SK-N-SH (cell line): ENCODE data around the gene RPIA. TPM values are rescaled to one million over a fixed set of nuclear protein-coding genes. Genes with fewer than 3 reads are reported as not detected.

ENCODE experiments used
- CTCF ChIA-PET: fragments of 300-600, 350-600 bp; formaldehyde crosslinking; extraction: SDS; loops from one replicate; lab custom pipeline; 2021; lab: Yijun Ruan, JAX
- POLR2A ChIA-PET: fragments of 350-600 bp; sonication (Branson Sonifier 250); formaldehyde crosslinking; extraction: SDS; loops from one replicate; lab custom pipeline; 2020; ENCODE audit warnings: antibody characterized with exemption, inconsistent platforms; lab: Yijun Ruan, JAX
- DNase-seq: peaks from one replicate; pipeline ENCODE4 v3.0.0; 2012
- H2AFZ ChIP-seq: fragments of 200-600 bp; sonication (generic); 2 replicates; pipeline ENCODE4 v1.8.1; 2016; ENCODE audit warnings: antibody characterized with exemption, mild to moderate bottlenecking, low read depth
- H3F3A ChIP-seq: fragments of 200-600 bp; sonication (generic); replicated peaks from 2 replicates; pipeline ENCODE3; 2016; ENCODE audit warnings: antibody characterized with exemption, mild to moderate bottlenecking; ENCODE audit not compliant: insufficient read depth
- H3K27ac ChIP-seq, 2 experiments: fragments of 200-500 bp in 1 of 2; fragments of 200-600 bp in 1 of 2; sonication (Bioruptor generic) in 1 of 2; sonication (generic), shearing (Covaris generic) in 1 of 2; 2 replicates each; pipeline versions ENCODE4 v1.5.1 to v1.6.1; 2014 to 2016; ENCODE audit warnings: low read depth in 2 of 2, inconsistent platforms in 1 of 2, low read length in 1 of 2, mild to moderate bottlenecking in 1 of 2, mixed read lengths in 1 of 2
- H3K27me3 ChIP-seq: fragments of 200-600 bp; sonication (generic), shearing (Covaris generic); 2 replicates; pipeline ENCODE4 v1.6.1; 2016; ENCODE audit warnings: mixed run types; ENCODE audit not compliant: insufficient read depth
- H3K36me3 ChIP-seq, 2 experiments: fragments of 200-500 bp in 1 of 2; fragments of 200-600 bp in 1 of 2; sonication (Bioruptor generic) in 1 of 2; sonication (generic) in 1 of 2; replicated peaks in 1 of 2; 2 replicates each; pipeline versions ENCODE3 to v1.5.1; 2014 to 2016; ENCODE audit warnings: low read length in 1 of 2, mild to moderate bottlenecking in 1 of 2; ENCODE audit not compliant: insufficient read depth in 2 of 2, control insufficient read depth in 1 of 2
- H3K4me1 ChIP-seq, 2 experiments: fragments of 200-500 bp in 1 of 2; fragments of 200-600 bp in 1 of 2; sonication (Bioruptor generic) in 1 of 2; sonication (generic), shearing (Covaris generic) in 1 of 2; 2 replicates each; pipeline versions ENCODE4 v1.5.1 to v1.6.1; 2014 to 2016; ENCODE audit warnings: low read depth in 1 of 2, low read length in 1 of 2, mixed run types in 1 of 2; ENCODE audit not compliant: insufficient read depth in 2 of 2, control insufficient read depth in 1 of 2
- H3K4me2 ChIP-seq: fragments of 200-600 bp; sonication (generic), shearing (Covaris generic); 2 replicates; pipeline ENCODE4 v1.6.1; 2017; ENCODE audit warnings: mixed run types
- H3K4me3 ChIP-seq, 2 experiments: fragments of 200-500 bp in 1 of 2; fragments of 200-600 bp in 1 of 2; sonication (Bioruptor generic) in 1 of 2; sonication (generic), shearing (Covaris generic) in 1 of 2; 2 replicates each; pipeline versions ENCODE4 v1.5.1 to v1.8.1; 2014 to 2016; ENCODE audit warnings: low read depth in 2 of 2, inconsistent platforms in 1 of 2, low read length in 1 of 2, mild to moderate bottlenecking in 1 of 2, mixed read lengths in 1 of 2, moderate library complexity in 1 of 2
- H3K79me2 ChIP-seq: fragments of 200-600 bp; sonication (generic); 2 replicates; pipeline ENCODE4 v1.8.1; 2017; ENCODE audit warnings: mild to moderate bottlenecking; ENCODE audit not compliant: insufficient read depth
- H3K9ac ChIP-seq: fragments of 200-600 bp; sonication (generic); 2 replicates; pipeline ENCODE4 v1.6.1; 2017; ENCODE audit warnings: mixed run types
- H3K9me2 ChIP-seq: fragments of 200-600 bp; sonication (generic); 2 replicates; pipeline ENCODE4 v1.6.1; 2017; ENCODE audit warnings: mixed run types
- H3K9me3 ChIP-seq: fragments of 200-600 bp; sonication (generic); 2 replicates; pipeline ENCODE4 v1.6.1; 2017; ENCODE audit warnings: mixed run types, mild to moderate bottlenecking, moderate library complexity
- H4K20me1 ChIP-seq: fragments of 200-600 bp; sonication (generic); 2 replicates; pipeline ENCODE4 v1.6.1; 2017; ENCODE audit warnings: mild to moderate bottlenecking, mixed run types; ENCODE audit not compliant: insufficient read depth
- CHD2 ChIP-seq: fragments of 150-350 bp; IDR thresholded peaks from 2 replicates; pipeline ENCODE4 v1.6.1; 2018; ENCODE audit warnings: low read length; ENCODE audit not compliant: partially characterized antibody
- CTCF ChIP-seq: fragments of 200-600 bp; sonication (generic); IDR thresholded peaks from 2 replicates; pipeline ENCODE4 v1.6.1; 2017; ENCODE audit warnings: antibody characterized with exemption, mild to moderate bottlenecking, moderate library complexity
- ELF1 ChIP-seq: IDR thresholded peaks from 2 replicates; pipeline ENCODE4 v1.4.0; 2012
- EZH2phosphoT487 ChIP-seq: fragments of 200-600 bp; sonication (generic); IDR thresholded peaks from 2 replicates; pipeline ENCODE4 v1.6.1; 2017; ENCODE audit warnings: low read depth, mixed run types, mild to moderate bottlenecking, antibody characterized with exemption, moderate library complexity, borderline replicate concordance
- FOSL2 ChIP-seq: IDR thresholded peaks from 2 replicates; pipeline ENCODE4 v1.4.0; 2012; ENCODE audit warnings: low read depth, mild to moderate bottlenecking, moderate library complexity, borderline replicate concordance
- FOXJ3 ChIP-seq: sonication (generic); formaldehyde crosslinking; IDR thresholded peaks from 2 replicates; pipeline ENCODE4 v1.5.1; 2020; ENCODE audit warnings: mild to moderate bottlenecking, missing genetic modification reagents
- GABPA ChIP-seq: IDR thresholded peaks from 2 replicates; pipeline ENCODE4 v1.4.0; 2012; ENCODE audit warnings: low read depth, mild to moderate bottlenecking
- GATA2 ChIP-seq: sonication (generic); formaldehyde crosslinking; IDR thresholded peaks from 2 replicates; pipeline ENCODE4 v1.5.0; 2020; ENCODE audit warnings: mild to moderate bottlenecking, missing genetic modification reagents
- MAX ChIP-seq: IDR thresholded peaks from 2 replicates; pipeline ENCODE4 v1.4.0; 2012; ENCODE audit warnings: low read depth
- NRF1 ChIP-seq: IDR thresholded peaks from 2 replicates; pipeline ENCODE4 v1.6.1; 2012; ENCODE audit warnings: low read depth, mild to moderate bottlenecking, low read length
- PBX3 ChIP-seq: IDR thresholded peaks from 2 replicates; pipeline ENCODE4; 2012
- POLR2AphosphoS5 ChIP-seq: IDR thresholded peaks from 2 replicates; pipeline ENCODE4 v1.6.1; 2012; ENCODE audit warnings: low read depth, low read length
- RAD21 ChIP-seq: IDR thresholded peaks from 2 replicates; pipeline ENCODE4 v1.6.1; 2012; ENCODE audit warnings: mild to moderate bottlenecking, low read length
- RCOR1 ChIP-seq: fragments of 150-350 bp; IDR thresholded peaks from 2 replicates; pipeline ENCODE4 v1.6.1; 2017; ENCODE audit warnings: antibody characterized with exemption, low read length
- REST ChIP-seq: IDR thresholded peaks from 2 replicates; pipeline ENCODE4 v1.6.1; 2012; ENCODE audit warnings: mild to moderate bottlenecking, low read depth, low read length, moderate library complexity
- RFX5 ChIP-seq: IDR thresholded peaks from 2 replicates; pipeline ENCODE4 v1.6.1; 2012; ENCODE audit warnings: mild to moderate bottlenecking, improper control_type of control experiment, low read length
- RXRA ChIP-seq: IDR thresholded peaks from 2 replicates; pipeline ENCODE4 v1.4.0; 2012; ENCODE audit warnings: low read depth, mild to moderate bottlenecking, borderline replicate concordance
- SMC3 ChIP-seq: IDR thresholded peaks from 2 replicates; pipeline ENCODE4 v1.6.1; 2012; ENCODE audit warnings: low read depth, low read length, improper control_type of control experiment
- TEAD4 ChIP-seq: IDR thresholded peaks from 2 replicates; pipeline ENCODE4 v1.4.0; 2012; ENCODE audit warnings: mild to moderate bottlenecking, borderline replicate concordance; ENCODE audit not compliant: insufficient read depth
- YY1 ChIP-seq: IDR thresholded peaks from 2 replicates; pipeline ENCODE4 v1.4.0; 2012; ENCODE audit warnings: low read depth, mild to moderate bottlenecking
- WGBS: methylation state at CpG from one replicate; pipeline ENCODE4 v1.1.6; 2017; ENCODE audit warnings: low lambda C conversion rate; 5-methylcytosine and 5-hydroxymethylcytosine counted together
- polyA plus RNA-seq, 3 experiments: library from polyadenylated mRNA; depleted of rRNA; stranded (reverse); fragments of >200 nt; gene quantifications; 2 replicates each; pipeline ENCODE4 v1.2.3, GENCODE V29; 2012

Gene RPIA
- polyA plus RNA-seq, 1 of the 3 experiments (the other 2 are of a cell fraction) = 17.4 TPM

GRCh38 chr2:88671786-88672427, 19.6 kb upstream of the RPIA start:
- ChIA-PET POLR2A (no interaction called here), CTCF (interaction anchor here (0.7 to 12.8 kb wide), 38 partner anchors 9 to 481 kb away, joined by 3 to 308 read pairs (median 5); partner anchors contain the start of genes EIF2AK3 and RPIA)
- H3K4me2 ChIP-seq = no peak overlapping the region
- no peaks in the 10 kb centered on the region for H3K79me2 ChIP-seq
- no peaks in the 10 kb centered on the region for H3K9me3 ChIP-seq
- no peaks in the 10 kb centered on the region for H3K9me2 ChIP-seq
- H3K9ac ChIP-seq = no peak overlapping the region
- H3K27me3 ChIP-seq = no peaks in the 10 kb centered on the region
- H3K4me3 ChIP-seq = no peak overlapping the region; a peak in 1 of 4 replicates
- H2AFZ ChIP-seq = no peak overlapping the region
- H3K27ac ChIP-seq = no peak overlapping the region
- WGBS = 45% methylated on average over 11 of the region's 11 CpGs
- no peaks in the 10 kb centered on the region for H4K20me1 ChIP-seq
- no peaks in the 10 kb centered on the region for H3K4me1 ChIP-seq
- no peaks in the 10 kb centered on the region for H3K36me3 ChIP-seq
- TF ChIP-seq CHD2 = no peak
- TF ChIP-seq ELF1 = no peak
- TF ChIP-seq SMC3 = peak; percentile 86
- no peak for TF ChIP-seq RFX5
- TF ChIP-seq FOSL2 = no peak
- no peak for TF ChIP-seq GABPA
- no peak for TF ChIP-seq POLR2AphosphoS5
- TF ChIP-seq CTCF = peak; percentile 96
- TF ChIP-seq MAX = no peak
- peak; percentile 91 for TF ChIP-seq RAD21
- TF ChIP-seq TEAD4 = no peak
- no peak for TF ChIP-seq FOXJ3 (CRISPR knock-in tag)
- TF ChIP-seq PBX3 = no peak
- 0 out of 2 replicates have a peak, but pooled peaks have one; percentile 16 for TF ChIP-seq GATA2 (CRISPR knock-in tag)
- TF ChIP-seq RCOR1 = no peak
- TF ChIP-seq NRF1 = no peak
- TF ChIP-seq, all 33 proteins: peak for 4
- no peaks in the 10 kb centered on the region for H3F3A ChIP-seq
- DNase-seq = peak; percentile 52

- H3K36me3 ChIP-seq = no peaks in the 10 kb centered on the region
- no peak overlapping the region for H3K4me3 ChIP-seq
- H3K27me3 ChIP-seq = no peaks in the 10 kb centered on the region
- WGBS = 88% methylated on average over 1 of the region's 1 CpG
- no peaks in the 10 kb centered on the region for H3K9me3 ChIP-seq
- no peaks in the 10 kb centered on the region for H4K20me1 ChIP-seq
- H3K4me2 ChIP-seq = no peak overlapping the region
- H3K9me2 ChIP-seq = no peaks in the 10 kb centered on the region
- POLR2A ChIA-PET = no interaction called here
- H3K79me2 ChIP-seq = no peaks in the 10 kb centered on the region
- H3K27ac ChIP-seq = no peak overlapping the region
- peak overlapping the region; percentile 23; the same call in 1 of the 2 replicates for H2AFZ ChIP-seq
- no peak for DNase-seq
- H3F3A ChIP-seq = no peaks in the 10 kb centered on the region
- no peaks in the 10 kb centered on the region for H3K4me1 ChIP-seq
- H3K9ac ChIP-seq = no peak overlapping the region
- CTCF ChIA-PET = interaction anchor here (0.7 to 12.8 kb wide), 9 partner anchors 7 to 118 kb away, joined by 3 to 308 read pairs (median 8); no protein-coding TSS in a partner anchor
- TF ChIP-seq YY1 (no peak), REST (no peak), RAD21 (no peak), PBX3 (no peak), POLR2AphosphoS5 (no peak), EZH2phosphoT487 (no peak), GATA2 (CRISPR knock-in tag) (no peak), RXRA (no peak), CHD2 (no peak)
Measured at GRCh38 chr2:88673363-88673762, 18.1 kb upstream of the RPIA start.
